GM10847 (cell line): ENCODE data around the gene PPIG.

Experiments
- POLR2A ChIP-seq: IDR thresholded peaks from 2 replicates; pipeline ENCODE4 v1.6.1; 2011; ENCODE audit not compliant: insufficient read length; ENCODE audit errors: extremely low read depth

PPIG gene

GRCh38 chr2:169590804-169591203 lies 6.7 kb downstream of the PPIG start:
- no peak for TF ChIP-seq POLR2A

- TF ChIP-seq POLR2A = no peak
Observed at GRCh38 chr2:169598982-169599381, 14.8 kb downstream of the PPIG start.

GRCh38 chr2:169599568-169599967 lies 15.4 kb downstream of the PPIG start:
- TF ChIP-seq POLR2A = no peak

GRCh38 chr2:169609264-169609663 lies 25.1 kb downstream of the PPIG start:
- no peak for TF ChIP-seq POLR2A

- TF ChIP-seq POLR2A = no peak
Observed at GRCh38 chr2:169613876-169614275, 29.7 kb downstream of the PPIG start.

GRCh38 chr2:169619946-169620345 lies 35.8 kb downstream of the PPIG start:
- TF ChIP-seq POLR2A = no peak

- no peak for TF ChIP-seq POLR2A
Observed at GRCh38 chr2:169620509-169620908, 36.4 kb downstream of the PPIG start.

- TF ChIP-seq POLR2A = no peak
Observed at GRCh38 chr2:169623235-169623634, 39.1 kb downstream of the PPIG start.

- no peak for TF ChIP-seq POLR2A
Observed at GRCh38 chr2:169625781-169626180, 41.6 kb downstream of the PPIG start.

GRCh38 chr2:169636440-169637097 lies 52.4 kb downstream of the PPIG start:
- no peak for TF ChIP-seq POLR2A

- TF ChIP-seq POLR2A = no peak
Observed at GRCh38 chr2:169637620-169638019, 53.5 kb downstream of the PPIG start.

- no peak for TF ChIP-seq POLR2A
Observed at GRCh38 chr2:169640104-169640503, 56.0 kb downstream of the PPIG start.

GRCh38 chr2:169641464-169641863 lies 57.3 kb downstream of the PPIG start:
- TF ChIP-seq POLR2A = no peak

GRCh38 chr2:169644173-169644572 lies 60.0 kb downstream of the PPIG start:
- TF ChIP-seq POLR2A = no peak

- TF ChIP-seq POLR2A = no peak
Observed at GRCh38 chr2:169647496-169647895, 63.3 kb downstream of the PPIG start.

GRCh38 chr2:169649278-169649677 lies 65.1 kb downstream of the PPIG start:
- TF ChIP-seq POLR2A = no peak

GRCh38 chr2:169653636-169654035 lies 69.5 kb downstream of the PPIG start:
- no peak for TF ChIP-seq POLR2A

- no peak for TF ChIP-seq POLR2A
Observed at GRCh38 chr2:169656164-169656563, 72.0 kb downstream of the PPIG start.

GRCh38 chr2:169658877-169659276 lies 74.7 kb downstream of the PPIG start:
- no peak for TF ChIP-seq POLR2A
